Kidney epithelial cell (primary cell): ENCODE results near the gene GPC6. TPM values are rescaled to one million over a fixed set of nuclear protein-coding genes. Genes with fewer than 3 reads are reported as not detected.

ENCODE experiments used
- DNase-seq: peaks from one replicate; pipeline ENCODE4 v3.0.0-alpha.2; 2010; ENCODE audit warnings: low read depth
- H3K27me3 ChIP-seq: 2 replicates; pipeline ENCODE4 v1.6.0; 2011; ENCODE audit warnings: low read length; ENCODE audit not compliant: control insufficient read depth, insufficient read depth
- H3K36me3 ChIP-seq: 2 replicates; pipeline ENCODE4 v1.5.1; 2011; ENCODE audit warnings: low read length; ENCODE audit not compliant: control insufficient read depth, insufficient read depth
- H3K4me3 ChIP-seq: 2 replicates; pipeline ENCODE4 v1.5.1; 2011; ENCODE audit warnings: low read depth, mild to moderate bottlenecking, control low read depth, low read length
- CTCF ChIP-seq: IDR thresholded peaks from 2 replicates; pipeline ENCODE4 v1.5.1; 2011; ENCODE audit warnings: mild to moderate bottlenecking, moderate library complexity, low read length, control low read depth, inconsistent platforms; ENCODE audit not compliant: insufficient read depth, poor library complexity, severe bottlenecking
- total RNA-seq: library from RNA; depleted of rRNA; stranded (reverse); fragments of >200 nt; gene quantifications from 2 replicates; pipeline ENCODE4 v1.2.3, GENCODE V29; 2015

Gene GPC6
- total RNA-seq, 1 donor from 2014 or later, result 62.7 TPM

DNA sequence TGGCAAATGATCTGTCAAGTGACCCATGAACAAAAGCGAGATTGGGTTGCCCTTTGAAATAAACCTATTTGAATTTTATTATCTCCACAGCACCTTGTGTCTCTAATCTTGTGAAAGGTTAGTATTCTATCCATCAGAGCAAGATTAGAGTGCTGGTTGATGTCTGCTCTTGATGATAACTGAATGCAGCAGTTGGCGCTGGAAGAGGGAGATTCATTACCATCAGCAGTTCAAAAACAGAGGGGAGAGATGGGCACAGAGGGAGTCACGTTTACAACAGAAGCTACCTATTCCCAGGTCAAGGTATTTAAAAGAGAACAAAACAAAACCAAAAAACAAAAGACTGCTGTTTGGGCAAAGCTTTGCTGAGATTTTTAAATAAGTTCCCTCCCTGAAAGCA, 588.1 kb downstream of the GPC6 start:
- TF ChIP-seq CTCF, result no peak
- Histone ChIP-seq H3K27me3 (no peaks in the 10 kb centered on the region), H3K36me3 (no peaks in the 10 kb centered on the region), H3K4me3 (no peak overlapping the region)
- DNase-seq, result no peak

GRCh38 chr13:93818345-93818744, 591.7 kb downstream of the GPC6 start:
- Histone ChIP-seq H3K4me3 (no peak overlapping the region), H3K27me3 (no peaks in the 10 kb centered on the region), H3K36me3 (no peaks in the 10 kb centered on the region)
- DNase-seq, result no peak
- TF ChIP-seq CTCF, result no peak

DNA sequence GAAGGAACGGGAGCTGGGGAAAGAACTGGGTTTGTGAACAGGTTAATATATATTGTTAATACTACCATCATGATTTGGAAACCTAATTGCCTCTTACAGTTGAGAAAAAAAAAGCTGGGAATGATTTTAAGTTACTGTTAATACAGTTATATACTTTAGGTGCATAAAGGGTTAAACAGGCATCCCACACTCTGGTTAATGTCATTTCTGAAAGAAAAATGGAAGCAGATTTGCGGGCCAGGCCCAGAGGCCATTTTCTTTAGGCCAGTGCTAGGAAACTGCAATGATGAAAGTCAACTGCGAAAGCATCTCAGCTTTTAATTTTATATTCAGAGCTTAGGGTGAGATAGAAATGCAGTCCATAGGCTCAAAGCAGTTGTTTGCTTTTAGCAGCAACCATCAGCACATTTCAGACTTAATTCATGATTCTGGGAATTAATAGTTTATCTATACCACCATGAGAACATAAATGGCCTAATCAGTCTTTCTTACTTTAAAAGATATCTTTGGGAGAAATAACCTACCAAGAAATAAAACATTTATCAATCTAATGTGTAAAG, 592.8 kb downstream of the GPC6 start:
- H3K4me3 ChIP-seq, result no peak overlapping the region
- H3K36me3 ChIP-seq, result no peaks in the 10 kb centered on the region
- H3K27me3 ChIP-seq, result no peaks in the 10 kb centered on the region
- DNase-seq, result no peak
- no peak for TF ChIP-seq CTCF

GRCh38 chr13:93824286-93824685, 597.7 kb downstream of the GPC6 start:
- TF ChIP-seq CTCF, result no peak
- H3K4me3 ChIP-seq, result no peak overlapping the region
- no peaks in the 10 kb centered on the region for H3K36me3 ChIP-seq
- H3K27me3 ChIP-seq, result no peaks in the 10 kb centered on the region
- no peak for DNase-seq

GRCh38 chr13:93834051-93834450, 607.4 kb downstream of the GPC6 start:
- no peak for TF ChIP-seq CTCF
- no peak overlapping the region for H3K4me3 ChIP-seq

DNA sequence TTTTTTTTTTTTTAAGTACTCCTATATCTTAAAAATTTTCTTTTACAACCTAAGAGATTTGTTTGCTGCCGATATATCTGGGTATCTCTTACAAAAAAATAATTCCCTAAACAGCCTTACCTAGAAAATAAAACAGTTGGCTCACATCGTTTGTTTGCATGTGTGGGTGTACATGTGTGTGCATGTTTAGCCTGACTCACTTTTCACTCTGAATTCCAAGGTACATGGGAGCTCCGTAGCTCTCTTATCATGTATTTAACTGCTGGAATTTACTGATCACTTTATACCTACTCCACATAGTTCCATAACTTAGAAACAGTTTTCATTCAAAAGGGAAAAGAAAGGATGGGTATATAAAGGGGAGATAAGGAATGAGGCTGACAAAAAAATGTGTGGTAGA, 616.5 kb downstream of the GPC6 start:
- H3K27me3 ChIP-seq, result no peaks in the 10 kb centered on the region
- no peak for TF ChIP-seq CTCF
- H3K36me3 ChIP-seq, result no peaks in the 10 kb centered on the region
- H3K4me3 ChIP-seq, result no peak overlapping the region
- no peak for DNase-seq

More at GRCh38 chr13:93834051-93834450, 607.4 kb downstream of the GPC6 start:
- Histone ChIP-seq H3K36me3 (no peaks in the 10 kb centered on the region), H3K27me3 (no peaks in the 10 kb centered on the region)
- DNase-seq, result no peak
